ENCODE results near the gene BACH2.

- TF ChIP-seq CTCF (IDR thresholded peaks at IDR 0.05) (no peak), CHD2 (IDR thresholded peaks at IDR 0.05; ENCODE audit: low read length, partially characterized antibody) (no peak), ZFP36 (IDR thresholded peaks at IDR 0.05; ENCODE audit: borderline replicate concordance, partially characterized antibody) (no peak), CBX8 (IDR thresholded peaks at IDR 0.05) (no peak), SREBF2 (IDR thresholded peaks at IDR 0.05) (no peak), NR3C1 (IDR thresholded peaks at IDR 0.05) (no peak), HDAC2 (IDR thresholded peaks at IDR 0.05) (no peak), EHMT2 (IDR thresholded peaks at IDR 0.05; ENCODE audit: low read depth) (no peak), POLR2A (IDR thresholded peaks at IDR 0.05; ENCODE audit: low read length) (no peak), CEBPB (IDR thresholded peaks at IDR 0.05) (no peak), ESRRA (IDR thresholded peaks at IDR 0.05; ENCODE audit: borderline replicate concordance, low read length) (no peak), JUN (IDR thresholded peaks at IDR 0.05) (no peak), RNF2 (IDR thresholded peaks at IDR 0.05; ENCODE audit: borderline replicate concordance, low read depth) (no peak)
Observed at GRCh38 chr6:90004511-90004910, 292.1 kb downstream of the BACH2 start.
